ENCODE measurements around the gene MCOLN2.

DNA sequence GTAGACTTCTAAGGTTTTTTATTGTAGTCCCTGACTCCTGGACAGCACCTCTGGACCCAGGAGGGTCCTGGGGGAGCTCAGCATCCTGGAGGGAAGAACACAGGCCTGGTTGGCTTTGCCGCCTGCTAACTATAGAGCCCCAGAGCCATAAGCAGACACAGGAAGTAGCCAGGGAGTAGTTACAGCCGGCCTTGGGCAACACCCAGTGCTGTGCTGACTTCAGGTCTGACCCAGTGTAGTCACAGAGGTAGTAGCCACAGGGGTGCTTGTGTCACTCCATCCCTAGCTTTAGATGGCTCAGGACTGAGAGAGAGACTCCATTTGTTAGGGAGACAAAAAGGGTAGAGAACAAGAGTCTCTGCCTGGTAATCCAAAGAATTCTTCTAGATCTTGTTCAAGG is 21.9 kb downstream of the MCOLN2 start:
- TF ChIP-seq KLF16 (tag by site-specific recombination; IDR thresholded peaks at IDR 0.05) = no peak
- TF ChIP-seq ZNF530 (tag by site-specific recombination; IDR thresholded peaks at IDR 0.05; ENCODE audit: low read depth) = no peak
- TF ChIP-seq, protein P1, sequence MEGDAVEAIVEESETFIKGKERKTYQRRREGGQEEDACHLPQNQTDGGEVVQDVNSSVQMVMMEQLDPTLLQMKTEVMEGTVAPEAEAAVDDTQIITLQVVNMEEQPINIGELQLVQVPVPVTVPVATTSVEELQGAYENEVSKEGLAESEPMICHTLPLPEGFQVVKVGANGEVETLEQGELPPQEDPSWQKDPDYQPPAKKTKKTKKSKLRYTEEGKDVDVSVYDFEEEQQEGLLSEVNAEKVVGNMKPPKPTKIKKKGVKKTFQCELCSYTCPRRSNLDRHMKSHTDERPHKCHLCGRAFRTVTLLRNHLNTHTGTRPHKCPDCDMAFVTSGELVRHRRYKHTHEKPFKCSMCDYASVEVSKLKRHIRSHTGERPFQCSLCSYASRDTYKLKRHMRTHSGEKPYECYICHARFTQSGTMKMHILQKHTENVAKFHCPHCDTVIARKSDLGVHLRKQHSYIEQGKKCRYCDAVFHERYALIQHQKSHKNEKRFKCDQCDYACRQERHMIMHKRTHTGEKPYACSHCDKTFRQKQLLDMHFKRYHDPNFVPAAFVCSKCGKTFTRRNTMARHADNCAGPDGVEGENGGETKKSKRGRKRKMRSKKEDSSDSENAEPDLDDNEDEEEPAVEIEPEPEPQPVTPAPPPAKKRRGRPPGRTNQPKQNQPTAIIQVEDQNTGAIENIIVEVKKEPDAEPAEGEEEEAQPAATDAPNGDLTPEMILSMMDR (tag by site-specific recombination; IDR thresholded peaks at IDR 0.05) = no peak
- no peak for TF ChIP-seq ZNF132 (tag by site-specific recombination; IDR thresholded peaks at IDR 0.05; ENCODE audit: borderline replicate concordance)
- no peak for TF ChIP-seq ZNF837 (tag by site-specific recombination; IDR thresholded peaks at IDR 0.05)

All from HEK293 (cell line).